ENCODE results near the gene GIPR. TPM values are rescaled to one million over a fixed set of nuclear protein-coding genes. Genes with fewer than 3 reads are reported as not detected.

The GIPR gene
- total RNA-seq, 1 experiment from 2014 or later = 2.0 TPM

DNA sequence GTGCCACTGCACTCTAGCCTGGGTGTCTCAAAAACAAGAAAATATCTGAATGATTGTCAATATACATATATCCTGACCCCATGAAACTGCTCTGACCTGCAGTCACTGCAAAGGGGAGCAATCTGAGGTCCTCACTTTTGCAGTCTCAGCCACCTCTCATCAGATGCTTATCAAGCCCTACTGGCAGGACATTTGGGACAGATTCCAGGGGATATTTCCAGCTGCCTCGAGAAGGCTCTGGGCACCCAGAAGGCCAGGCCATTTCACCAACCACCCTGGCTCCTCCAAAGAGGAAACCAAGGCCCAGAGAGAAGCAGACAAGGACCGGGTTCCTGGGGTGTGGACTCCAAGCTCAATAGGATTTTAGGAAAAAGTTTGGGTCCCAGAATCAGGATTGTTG lies 31.1 kb upstream of the GIPR start:
- POLR2A ChIA-PET = no interaction called here
- intact Hi-C loops (cut with micrococcal nuclease; ENCODE audit: unreplicated experiment) (no loop called here), in situ Hi-C loops (cut with HindIII; ENCODE audit: low pct_unique_long_range_greater_than_20kb, low sequenced_read_pairs) (no loop called here)
- no peak for TF ChIP-seq SIN3A (IDR thresholded peaks at IDR 0.05; ENCODE audit: borderline replicate concordance, insufficient read depth, low read depth, low read length)
- no peak for TF ChIP-seq REST (IDR thresholded peaks at IDR 0.05; ENCODE audit: insufficient read depth in 1 of 2, low read depth in 2 of 2, low read length in 1 of 2)
- no peak for TF ChIP-seq POLR2AphosphoS5 (IDR thresholded peaks at IDR 0.05; ENCODE audit: low read depth, low read length)
- TF ChIP-seq CTCF (IDR thresholded peaks at IDR 0.05) = no peak
- no peak for TF ChIP-seq TCF7L2 (IDR thresholded peaks at IDR 0.05; ENCODE audit: low read depth, low read length)
- Histone ChIP-seq H3K4me3 (ENCODE audit: low read depth in 2 of 2, low read length in 2 of 2) (no peak overlapping the region), H3K27ac (ENCODE audit: low read length) (no peak overlapping the region), H3K36me3 (ENCODE audit: control insufficient read depth, insufficient read depth, low read length) (no peaks in the 10 kb centered on the region), H3K9me3 (ENCODE audit: control insufficient read depth, insufficient read depth, low read depth, low read length) (no peaks in the 10 kb centered on the region), H3K4me1 (ENCODE audit: control insufficient read depth, insufficient read depth, low read length) (peaks cover 15% of the 10 kb centered on the region), H3K27me3 (ENCODE audit: control insufficient read depth, insufficient read depth, low read length) (no peaks in the 10 kb centered on the region)
- ATAC-seq (no peak), DNase-seq (ENCODE audit: low read depth, low spot score) (no peak)
- CTCF ChIA-PET = no interaction called here
- no TSS peak for BruUV-seq (replicated peaks)

DNA sequence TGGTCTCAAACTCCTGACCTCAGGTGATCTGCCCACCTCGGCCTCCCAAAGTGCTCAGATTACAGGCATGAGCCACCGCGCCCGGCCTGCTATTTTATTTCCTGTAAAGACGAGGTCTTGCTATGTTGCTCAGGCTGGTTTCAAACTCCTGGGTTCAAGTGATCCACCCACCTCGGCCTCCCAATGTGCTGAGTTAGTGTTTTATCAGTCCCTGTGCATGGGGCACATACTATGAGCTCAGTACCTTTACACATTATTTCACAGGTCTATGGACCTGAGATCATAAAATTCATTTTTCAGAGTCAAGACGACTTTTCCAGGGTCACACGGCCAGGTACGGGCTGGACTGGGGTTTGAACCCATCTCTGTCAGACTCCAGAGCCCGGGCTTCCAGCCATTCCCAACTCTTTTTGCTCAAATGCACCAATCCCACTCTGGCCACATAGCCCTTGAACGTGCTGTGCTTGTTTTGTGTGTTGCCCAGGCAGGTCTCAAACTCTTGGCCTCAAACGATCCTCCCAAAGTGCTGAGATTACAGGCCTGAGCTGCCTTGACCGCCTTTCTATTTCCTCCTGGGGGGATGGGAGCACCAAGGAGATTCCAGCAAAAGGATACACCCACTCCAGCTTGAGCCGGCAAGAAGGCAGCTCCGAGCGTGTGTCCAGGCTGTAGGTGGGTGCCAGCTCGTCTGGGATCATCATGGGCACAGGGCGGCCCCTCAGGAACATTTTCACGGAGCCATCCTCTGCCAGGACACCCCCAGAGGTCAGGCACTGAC lies 29.9 kb upstream of the GIPR start:
- intact Hi-C loops (cut with micrococcal nuclease; ENCODE audit: unreplicated experiment) = no loop called here
- DNase-seq (ENCODE audit: low read depth, low spot score) = no peak
- ChIA-PET CTCF (no interaction called here), POLR2A (no interaction called here)
- no peaks in the 10 kb centered on the region for H3K27me3 ChIP-seq (ENCODE audit: control insufficient read depth, insufficient read depth, low read length)
- H3K4me1 ChIP-seq (ENCODE audit: control insufficient read depth, insufficient read depth, low read length) = peaks cover 14% of the 10 kb centered on the region; the same call in 1 of the 2 replicates
- BruUV-seq (replicated peaks) = TSS peak; percentile 65
- H3K9me3 ChIP-seq (ENCODE audit: control insufficient read depth, insufficient read depth, low read depth, low read length) = no peaks in the 10 kb centered on the region
- ATAC-seq = no peak
- no peak for TF ChIP-seq CTCF (IDR thresholded peaks at IDR 0.05)
- no peak for TF ChIP-seq SIN3A (IDR thresholded peaks at IDR 0.05; ENCODE audit: borderline replicate concordance, insufficient read depth, low read depth, low read length)
- no peak for TF ChIP-seq REST (IDR thresholded peaks at IDR 0.05; ENCODE audit: insufficient read depth in 1 of 2, low read depth in 2 of 2, low read length in 1 of 2)
- TF ChIP-seq TCF7L2 (IDR thresholded peaks at IDR 0.05; ENCODE audit: low read depth, low read length) = no peak
- no peak for TF ChIP-seq POLR2AphosphoS5 (IDR thresholded peaks at IDR 0.05; ENCODE audit: low read depth, low read length)
- H3K4me3 ChIP-seq (ENCODE audit: low read depth in 2 of 2, low read length in 2 of 2) = peak overlapping the region; percentile 61 to 71
- no peaks in the 10 kb centered on the region for H3K36me3 ChIP-seq (ENCODE audit: control insufficient read depth, insufficient read depth, low read length)
- in situ Hi-C loops (cut with HindIII; ENCODE audit: low pct_unique_long_range_greater_than_20kb, low sequenced_read_pairs) = no loop called here
- peak overlapping the region; percentile 77 for H3K27ac ChIP-seq (ENCODE audit: low read length)
